Measurements from ENCODE around the gene EOGT.

GRCh38 chr3:69033470-69033869 is 20.0 kb upstream of the EOGT start:
- TF ChIP-seq, protein P1, sequence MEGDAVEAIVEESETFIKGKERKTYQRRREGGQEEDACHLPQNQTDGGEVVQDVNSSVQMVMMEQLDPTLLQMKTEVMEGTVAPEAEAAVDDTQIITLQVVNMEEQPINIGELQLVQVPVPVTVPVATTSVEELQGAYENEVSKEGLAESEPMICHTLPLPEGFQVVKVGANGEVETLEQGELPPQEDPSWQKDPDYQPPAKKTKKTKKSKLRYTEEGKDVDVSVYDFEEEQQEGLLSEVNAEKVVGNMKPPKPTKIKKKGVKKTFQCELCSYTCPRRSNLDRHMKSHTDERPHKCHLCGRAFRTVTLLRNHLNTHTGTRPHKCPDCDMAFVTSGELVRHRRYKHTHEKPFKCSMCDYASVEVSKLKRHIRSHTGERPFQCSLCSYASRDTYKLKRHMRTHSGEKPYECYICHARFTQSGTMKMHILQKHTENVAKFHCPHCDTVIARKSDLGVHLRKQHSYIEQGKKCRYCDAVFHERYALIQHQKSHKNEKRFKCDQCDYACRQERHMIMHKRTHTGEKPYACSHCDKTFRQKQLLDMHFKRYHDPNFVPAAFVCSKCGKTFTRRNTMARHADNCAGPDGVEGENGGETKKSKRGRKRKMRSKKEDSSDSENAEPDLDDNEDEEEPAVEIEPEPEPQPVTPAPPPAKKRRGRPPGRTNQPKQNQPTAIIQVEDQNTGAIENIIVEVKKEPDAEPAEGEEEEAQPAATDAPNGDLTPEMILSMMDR (conservative IDR thresholded peaks at IDR 0.05; ENCODE audit: low read depth, low read length) = no peak
- TF ChIP-seq EZH2 (IDR thresholded peaks at IDR 0.05; ENCODE audit: borderline replicate concordance, low read depth, low read length, poor library complexity, severe bottlenecking) = no peak
